ENCODE data around the gene TSPEAR.
"Not testable (repeated sequence)": the region's sequence is repeated elsewhere in the genome, so short reads cannot be mapped to it uniquely, and the experiment has no call there.

The TSPEAR gene

DNA sequence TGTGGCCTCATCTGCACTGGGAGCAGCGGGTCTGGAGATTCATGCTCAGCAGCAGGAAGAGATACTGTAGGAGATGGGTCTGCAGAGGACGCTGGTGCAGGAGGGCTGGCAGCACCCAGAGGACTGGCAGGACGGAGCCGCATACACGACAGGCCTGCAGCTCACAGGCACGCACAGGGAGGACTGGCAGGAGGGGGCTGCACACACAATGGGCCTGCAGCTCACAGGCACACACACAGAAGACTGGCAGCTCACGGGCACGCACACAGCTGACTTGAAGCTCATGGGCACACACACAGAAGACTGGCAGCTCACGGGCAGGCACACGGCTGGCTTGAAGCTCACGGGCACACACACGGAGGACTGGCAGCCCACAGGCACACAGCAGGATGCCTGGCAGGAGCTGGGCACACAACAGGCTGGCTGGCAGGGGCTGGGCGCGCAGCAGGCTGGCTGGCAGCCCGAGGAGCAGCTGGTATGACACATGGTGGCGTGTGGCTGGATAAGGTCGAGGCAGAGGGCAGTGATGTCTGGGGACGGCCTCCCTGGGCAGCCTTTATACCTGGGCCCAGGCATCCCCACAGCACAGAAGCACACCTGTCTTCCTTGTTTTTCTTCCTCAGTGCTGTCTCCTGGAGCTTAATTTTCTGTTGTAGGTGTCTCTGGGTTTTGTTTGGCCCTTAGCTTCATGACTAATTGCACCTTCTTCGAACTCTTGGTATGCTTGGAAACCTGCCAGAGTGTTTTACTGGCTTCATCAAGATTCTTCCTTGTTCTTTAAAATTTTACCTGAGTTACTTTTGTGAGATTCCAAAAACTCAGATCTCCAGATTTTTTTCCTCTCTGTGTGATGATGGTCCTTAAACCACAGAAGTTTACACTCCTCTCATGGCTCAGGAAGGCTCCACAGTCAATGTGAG is 44.7 kb downstream of the TSPEAR start, which contains the start of gene KRTAP12-2:
Gene KRTAP12-2, minus strand, starts transcription at position 527 of the 920 bp plus-strand sequence. Its CDS starts 41 bp downstream, at position 486.
- Histone ChIP-seq H3K36me3 (ENCODE audit: control insufficient read depth, insufficient read depth, low read length) (no peaks in the 10 kb centered on the region), H3K27ac (ENCODE audit: low read length) (no peak within 1 kb of the TSS), H3K4me1 (ENCODE audit: control insufficient read depth, insufficient read depth, low read length) (no peaks in the 10 kb centered on the region; the same call in 1 of the 2 replicates), H3K9me3 (ENCODE audit: control insufficient read depth, insufficient read depth, low read length) (peaks cover 3% of the 10 kb centered on the region; the same call in 1 of the 2 replicates), H3K4me3 (ENCODE audit: low read length) (no peak within 1 kb of the TSS), H3K27me3 (ENCODE audit: control insufficient read depth, insufficient read depth, low read length) (no peaks in the 10 kb centered on the region)
- whole genome bisulfite sequencing (ENCODE audit: insufficient coverage, insufficient read length): no CpG with 5 or more reads among the region's 19 CpGs
- no peak for DNase-seq (ENCODE audit: low read depth, low spot score)

DNA sequence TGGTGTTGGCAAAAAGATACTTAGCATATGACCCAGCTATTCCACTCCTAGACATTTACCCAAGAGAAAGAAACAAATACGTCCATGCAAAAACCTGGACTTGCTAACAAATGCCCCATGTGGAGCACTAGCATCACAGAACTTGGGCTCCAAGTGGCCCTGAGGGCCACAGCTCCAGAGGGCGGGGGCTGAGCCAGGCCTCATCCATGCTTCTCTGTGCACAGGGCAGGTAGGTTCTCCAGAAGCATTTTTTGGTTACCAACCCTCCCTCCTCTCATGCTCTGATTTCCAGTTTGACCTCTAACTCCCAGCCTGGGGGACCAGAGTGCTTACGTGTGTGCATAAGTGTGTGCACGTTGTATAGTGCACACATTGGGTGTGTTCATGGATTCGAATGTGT is 46.7 kb downstream of the TSPEAR start:
- DNase-seq (ENCODE audit: low read depth, low spot score): no peak
- WGBS (ENCODE audit: insufficient coverage, insufficient read length): no CpG with 5 or more reads among the region's 5 CpGs
- H3K27ac ChIP-seq (ENCODE audit: low read length): no peak overlapping the region
- no peaks in the 10 kb centered on the region for H3K9me3 ChIP-seq (ENCODE audit: control insufficient read depth, insufficient read depth, low read length)
- H3K4me3 ChIP-seq (ENCODE audit: low read length): no peak overlapping the region
- H3K27me3 ChIP-seq (ENCODE audit: control insufficient read depth, insufficient read depth, low read length): no peaks in the 10 kb centered on the region
- H3K36me3 ChIP-seq (ENCODE audit: control insufficient read depth, insufficient read depth, low read length): no peaks in the 10 kb centered on the region
- no peaks in the 10 kb centered on the region; the same call in 1 of the 2 replicates for H3K4me1 ChIP-seq (ENCODE audit: control insufficient read depth, insufficient read depth, low read length)

GRCh38 chr21:44661567-44661966 is 49.8 kb downstream of the TSPEAR start:
- no CpG with 5 or more reads among the region's 7 CpGs for WGBS (ENCODE audit: insufficient coverage, insufficient read length)
- H3K36me3 ChIP-seq (ENCODE audit: control insufficient read depth, insufficient read depth, low read length); H3K27ac ChIP-seq (ENCODE audit: low read length); H3K27me3 ChIP-seq (ENCODE audit: control insufficient read depth, insufficient read depth, low read length); H3K4me3 ChIP-seq (ENCODE audit: low read length); H3K9me3 ChIP-seq (ENCODE audit: control insufficient read depth, insufficient read depth, low read length); H3K4me1 ChIP-seq (ENCODE audit: control insufficient read depth, insufficient read depth, low read length): not testable (repeated sequence)
- DNase-seq (ENCODE audit: low read depth, low spot score): peak; percentile 31

- no CpG with 5 or more reads among the region's 11 CpGs for WGBS (ENCODE audit: insufficient coverage, insufficient read length)
- Histone ChIP-seq H3K9me3 (ENCODE audit: control insufficient read depth, insufficient read depth, low read length) (no peaks in the 10 kb centered on the region), H3K4me3 (ENCODE audit: low read length) (no peak overlapping the region), H3K4me1 (ENCODE audit: control insufficient read depth, insufficient read depth, low read length) (peaks cover 3% of the 10 kb centered on the region), H3K27me3 (ENCODE audit: control insufficient read depth, insufficient read depth, low read length) (no peaks in the 10 kb centered on the region), H3K36me3 (ENCODE audit: control insufficient read depth, insufficient read depth, low read length) (no peaks in the 10 kb centered on the region), H3K27ac (ENCODE audit: low read length) (no peak overlapping the region)
- no peak for DNase-seq (ENCODE audit: low read depth, low spot score)
Observed at GRCh38 chr21:44658913-44659595, 52.3 kb downstream of the TSPEAR start.

DNA sequence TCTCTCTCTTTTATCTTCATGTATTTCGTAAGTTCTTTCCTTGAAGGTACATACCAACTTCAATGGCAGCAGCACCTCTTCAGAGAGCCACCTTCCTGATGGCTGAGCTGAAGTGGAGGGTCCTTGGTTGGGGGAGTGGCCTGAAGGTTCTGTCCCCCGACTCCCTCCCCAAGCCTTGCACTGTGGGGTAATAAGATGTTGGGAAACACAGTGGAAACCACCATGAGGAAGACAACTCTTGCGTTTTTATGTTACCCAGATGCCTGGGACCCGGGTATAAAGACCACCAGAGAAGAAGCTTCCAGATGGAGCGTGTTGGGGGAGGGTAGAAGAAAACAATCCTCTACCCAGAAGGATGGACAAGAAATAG is 52.8 kb downstream of the TSPEAR start:
- peaks cover 3% of the 10 kb centered on the region for H3K4me1 ChIP-seq (ENCODE audit: control insufficient read depth, insufficient read depth, low read length)
- no peaks in the 10 kb centered on the region for H3K9me3 ChIP-seq (ENCODE audit: control insufficient read depth, insufficient read depth, low read length)
- H3K4me3 ChIP-seq (ENCODE audit: low read length): no peak overlapping the region
- WGBS (ENCODE audit: insufficient coverage, insufficient read length): no CpG with 5 or more reads among the region's 5 CpGs
- no peak overlapping the region for H3K27ac ChIP-seq (ENCODE audit: low read length)
- no peaks in the 10 kb centered on the region for H3K36me3 ChIP-seq (ENCODE audit: control insufficient read depth, insufficient read depth, low read length)
- DNase-seq (ENCODE audit: low read depth, low spot score): no peak
- H3K27me3 ChIP-seq (ENCODE audit: control insufficient read depth, insufficient read depth, low read length): no peaks in the 10 kb centered on the region

DNA sequence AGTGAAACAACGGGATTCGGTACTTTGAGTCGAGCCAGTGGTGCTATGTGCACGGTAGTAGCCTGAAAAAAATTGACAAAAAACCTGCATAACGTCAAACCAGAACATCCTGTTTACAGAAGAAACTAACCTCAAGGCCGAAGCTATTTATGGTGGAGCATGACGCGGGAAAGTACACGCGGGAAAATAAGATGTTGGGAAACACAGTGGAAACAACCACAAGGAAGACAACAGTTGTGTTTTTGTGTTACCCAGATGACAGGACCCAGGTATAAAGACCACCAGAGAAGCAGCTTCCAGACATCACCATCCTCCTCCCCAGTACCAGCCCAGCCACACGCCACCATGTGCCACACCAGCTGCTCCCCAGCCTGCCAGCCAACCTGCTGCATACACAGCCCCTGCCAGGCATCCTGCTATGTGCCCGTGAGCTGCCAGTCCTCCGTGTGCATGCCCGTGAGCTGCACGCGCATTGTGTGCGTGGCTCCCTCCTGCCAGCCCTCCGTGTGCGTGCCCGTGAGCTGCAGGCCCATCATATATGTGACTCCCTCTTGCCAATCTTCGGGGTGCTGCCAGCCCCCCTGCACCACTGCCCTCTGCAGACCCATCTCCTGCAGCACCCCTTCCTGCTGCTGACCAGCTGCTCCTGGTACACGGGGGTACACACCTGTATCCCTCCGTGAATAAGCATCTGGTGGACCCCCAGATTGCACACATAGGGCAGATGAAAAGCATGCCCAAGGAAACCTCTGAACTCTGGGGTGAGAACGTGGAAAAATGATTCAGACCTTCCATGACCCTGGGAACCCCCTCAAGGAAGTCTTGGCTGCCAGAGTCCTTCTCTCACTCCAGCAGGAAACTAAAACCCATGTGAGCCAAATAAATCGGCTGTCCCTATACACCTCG is 53.5 kb downstream of the TSPEAR start, which contains the start of gene KRTAP12-3:
Gene KRTAP12-3, plus strand, starts transcription at position 298 of the 906 bp plus-strand sequence. Its CDS starts 48 bp downstream, at position 346.
- no peak for DNase-seq (ENCODE audit: low read depth, low spot score)
- no peaks in the 10 kb centered on the region for H3K36me3 ChIP-seq (ENCODE audit: control insufficient read depth, insufficient read depth, low read length)
- no CpG with 5 or more reads among the region's 26 CpGs for WGBS (ENCODE audit: insufficient coverage, insufficient read length)

DNA sequence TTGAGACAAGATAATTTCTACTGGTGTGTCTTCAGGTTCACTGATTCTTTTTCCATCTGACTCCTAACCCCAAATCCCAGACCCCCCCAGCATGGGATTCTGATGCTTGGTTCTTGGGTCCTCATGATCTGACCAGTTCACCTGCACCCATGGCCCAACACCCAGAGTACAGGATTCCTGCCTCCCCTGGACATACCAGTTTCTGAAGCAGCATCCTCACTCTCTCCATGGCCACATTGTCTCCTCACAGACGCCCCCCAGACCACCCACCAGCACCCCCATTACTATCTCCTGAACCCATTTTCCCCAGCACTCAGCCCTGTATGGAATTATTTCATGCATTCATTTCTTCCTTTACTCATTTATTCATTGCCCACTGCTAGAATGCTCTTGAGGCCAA is 54.5 kb downstream of the TSPEAR start:
- DNase-seq (ENCODE audit: low read depth, low spot score): no peak
- Histone ChIP-seq H3K9me3 (ENCODE audit: control insufficient read depth, insufficient read depth, low read length) (no peaks in the 10 kb centered on the region), H3K36me3 (ENCODE audit: control insufficient read depth, insufficient read depth, low read length) (no peaks in the 10 kb centered on the region), H3K27ac (ENCODE audit: low read length) (no peak overlapping the region), H3K27me3 (ENCODE audit: control insufficient read depth, insufficient read depth, low read length) (no peaks in the 10 kb centered on the region), H3K4me3 (ENCODE audit: low read length) (no peak overlapping the region), H3K4me1 (ENCODE audit: control insufficient read depth, insufficient read depth, low read length) (peaks cover 3% of the 10 kb centered on the region)
- no CpG with 5 or more reads among the region's 1 CpG for WGBS (ENCODE audit: insufficient coverage, insufficient read length)

More for the DNA sequence above, 53.5 kb downstream of the TSPEAR start, which contains the start of gene KRTAP12-3:
- Histone ChIP-seq H3K4me1 (ENCODE audit: control insufficient read depth, insufficient read depth, low read length) (peaks cover 3% of the 10 kb centered on the region), H3K9me3 (ENCODE audit: control insufficient read depth, insufficient read depth, low read length) (no peaks in the 10 kb centered on the region), H3K27me3 (ENCODE audit: control insufficient read depth, insufficient read depth, low read length) (no peaks in the 10 kb centered on the region), H3K4me3 (ENCODE audit: low read length) (no peak within 1 kb of the TSS), H3K27ac (ENCODE audit: low read length) (no peak within 1 kb of the TSS)

DNA sequence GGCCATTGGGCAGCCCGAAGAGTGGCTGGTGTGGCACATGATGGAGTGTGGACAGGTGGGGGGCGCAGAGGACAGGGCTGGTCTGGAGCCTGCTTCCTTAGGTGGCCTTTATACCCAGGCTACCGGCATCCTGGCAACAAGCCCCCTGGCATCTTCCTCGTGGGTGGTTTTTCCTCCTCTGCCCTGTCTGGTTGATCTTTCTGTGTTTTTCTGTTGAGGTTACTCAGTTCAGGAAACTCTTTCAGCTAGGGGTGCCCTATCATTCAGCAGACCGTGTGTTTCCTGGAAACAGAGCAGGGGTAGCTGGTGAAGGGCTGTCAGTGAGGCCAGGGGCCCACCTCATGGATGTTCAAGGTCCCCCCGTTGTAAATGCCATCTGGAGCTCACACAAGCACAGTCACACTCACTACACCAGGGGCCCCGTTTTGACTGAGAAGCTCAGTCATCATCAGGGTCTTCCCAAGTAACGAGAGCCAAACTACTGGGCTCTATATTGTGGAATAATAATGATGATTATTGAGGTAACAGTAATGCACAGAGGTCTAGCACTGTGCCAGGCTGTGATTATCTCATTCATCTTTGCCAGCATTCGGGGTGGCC is 56.7 kb downstream of the TSPEAR start, which contains the start of gene KRTAP12-4:
Gene KRTAP12-4, minus strand, starts transcription at position 84 of the 600 bp plus-strand sequence. Its CDS starts 45 bp downstream, at position 39.
- no peak for DNase-seq (ENCODE audit: low read depth, low spot score)
- Histone ChIP-seq H3K4me1 (ENCODE audit: control insufficient read depth, insufficient read depth, low read length) (peaks cover 3% of the 10 kb centered on the region), H3K9me3 (ENCODE audit: control insufficient read depth, insufficient read depth, low read length) (no peaks in the 10 kb centered on the region), H3K36me3 (ENCODE audit: control insufficient read depth, insufficient read depth, low read length) (no peaks in the 10 kb centered on the region), H3K4me3 (ENCODE audit: low read length) (no peak within 1 kb of the TSS), H3K27me3 (ENCODE audit: control insufficient read depth, insufficient read depth, low read length) (no peaks in the 10 kb centered on the region), H3K27ac (ENCODE audit: low read length) (no peak within 1 kb of the TSS)
- WGBS (ENCODE audit: insufficient coverage, insufficient read length): no CpG with 5 or more reads among the region's 9 CpGs

GRCh38 chr21:44653656-44654575 is 57.5 kb downstream of the TSPEAR start:
- no peaks in the 10 kb centered on the region for H3K27me3 ChIP-seq (ENCODE audit: control insufficient read depth, insufficient read depth, low read length)

More at GRCh38 chr21:44653656-44654575, 57.5 kb downstream of the TSPEAR start:
- DNase-seq (ENCODE audit: low read depth, low spot score): no peak
- no peaks in the 10 kb centered on the region for H3K36me3 ChIP-seq (ENCODE audit: control insufficient read depth, insufficient read depth, low read length)
- H3K4me1 ChIP-seq (ENCODE audit: control insufficient read depth, insufficient read depth, low read length): peaks cover 1% of the 10 kb centered on the region
- WGBS (ENCODE audit: insufficient coverage, insufficient read length): no CpG with 5 or more reads among the region's 17 CpGs
- H3K4me3 ChIP-seq (ENCODE audit: low read length): no peak overlapping the region
- no peaks in the 10 kb centered on the region for H3K9me3 ChIP-seq (ENCODE audit: control insufficient read depth, insufficient read depth, low read length)
- H3K27ac ChIP-seq (ENCODE audit: low read length): no peak overlapping the region
